CD4-positive, alpha-beta T cell treated with Interleukin-2 at 100 ng/mL for 4 hours (primary cell): ENCODE measurements around the gene ZSCAN16.

Experiments used
- DNase-seq: peaks from one replicate; pipeline ENCODE4 v3.0.0-alpha.2; 2020; ENCODE audit warnings: low spot score

ZSCAN16 gene

GRCh38 chr6:28134015-28134414, 9.6 kb downstream of the ZSCAN16 start:
- peak; percentile 32 for DNase-seq

GRCh38 chr6:28134716-28135115, 10.3 kb downstream of the ZSCAN16 start:
- DNase-seq, result no peak

GRCh38 chr6:28135393-28135792, 11.0 kb downstream of the ZSCAN16 start:
- DNase-seq, result no peak

GRCh38 chr6:28136585-28137504, 12.4 kb downstream of the ZSCAN16 start:
- DNase-seq, result peak; percentile 83

GRCh38 chr6:28137505-28137981, 13.1 kb downstream of the ZSCAN16 start:
- DNase-seq, result peak; percentile 56

DNA sequence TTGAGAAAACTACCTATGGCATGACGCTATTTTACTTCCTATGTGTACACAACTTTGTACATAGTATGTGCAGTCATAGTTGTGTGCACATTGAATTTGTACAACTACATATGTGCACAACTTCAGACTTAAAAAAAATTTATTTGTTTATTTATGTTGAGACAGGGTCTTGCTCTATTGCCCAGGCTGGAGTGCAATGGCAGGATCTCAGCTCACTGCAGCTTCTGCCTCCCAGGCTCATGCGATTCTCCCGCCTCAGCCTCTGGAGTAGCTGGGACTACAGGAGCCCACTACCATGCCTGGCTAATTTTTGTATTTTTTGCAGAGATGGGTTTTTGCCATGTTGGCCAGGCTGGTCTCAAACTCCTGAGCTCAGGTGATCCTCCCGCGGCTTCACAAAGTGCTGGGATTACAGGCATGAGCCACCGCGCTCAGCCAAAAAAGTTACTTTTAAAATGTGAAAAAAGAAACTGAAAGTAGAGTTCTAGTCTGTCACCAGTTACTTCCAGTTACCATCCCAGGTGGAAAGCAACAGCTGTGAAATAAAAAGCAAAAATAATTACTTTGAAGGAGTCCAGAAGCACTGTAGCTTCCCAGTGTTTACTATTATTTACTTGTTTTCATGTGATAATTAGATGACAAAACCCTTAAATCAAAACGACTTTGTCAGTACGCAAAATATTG, 15.6 kb downstream of the ZSCAN16 start:
- no peak for DNase-seq

DNA sequence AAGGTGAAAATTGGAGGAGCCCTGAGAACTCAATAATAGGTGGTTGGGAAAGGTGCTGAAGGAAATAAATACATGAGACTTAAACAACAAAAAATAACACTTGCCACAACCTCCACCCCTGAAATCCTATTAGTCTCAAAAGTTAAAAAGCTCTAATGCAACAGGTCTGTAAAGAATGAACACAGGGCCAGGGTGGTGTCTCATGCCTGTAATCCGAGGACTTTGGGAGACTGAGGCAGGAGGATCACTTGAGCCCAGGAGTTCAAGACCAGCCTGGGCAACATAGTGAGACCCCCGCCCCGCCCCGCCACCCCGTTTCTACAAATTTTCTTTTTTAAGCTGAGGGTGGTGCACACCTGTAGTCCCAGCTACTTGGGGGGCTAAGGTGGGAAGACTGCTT, 16.2 kb downstream of the ZSCAN16 start:
- no peak for DNase-seq

DNA sequence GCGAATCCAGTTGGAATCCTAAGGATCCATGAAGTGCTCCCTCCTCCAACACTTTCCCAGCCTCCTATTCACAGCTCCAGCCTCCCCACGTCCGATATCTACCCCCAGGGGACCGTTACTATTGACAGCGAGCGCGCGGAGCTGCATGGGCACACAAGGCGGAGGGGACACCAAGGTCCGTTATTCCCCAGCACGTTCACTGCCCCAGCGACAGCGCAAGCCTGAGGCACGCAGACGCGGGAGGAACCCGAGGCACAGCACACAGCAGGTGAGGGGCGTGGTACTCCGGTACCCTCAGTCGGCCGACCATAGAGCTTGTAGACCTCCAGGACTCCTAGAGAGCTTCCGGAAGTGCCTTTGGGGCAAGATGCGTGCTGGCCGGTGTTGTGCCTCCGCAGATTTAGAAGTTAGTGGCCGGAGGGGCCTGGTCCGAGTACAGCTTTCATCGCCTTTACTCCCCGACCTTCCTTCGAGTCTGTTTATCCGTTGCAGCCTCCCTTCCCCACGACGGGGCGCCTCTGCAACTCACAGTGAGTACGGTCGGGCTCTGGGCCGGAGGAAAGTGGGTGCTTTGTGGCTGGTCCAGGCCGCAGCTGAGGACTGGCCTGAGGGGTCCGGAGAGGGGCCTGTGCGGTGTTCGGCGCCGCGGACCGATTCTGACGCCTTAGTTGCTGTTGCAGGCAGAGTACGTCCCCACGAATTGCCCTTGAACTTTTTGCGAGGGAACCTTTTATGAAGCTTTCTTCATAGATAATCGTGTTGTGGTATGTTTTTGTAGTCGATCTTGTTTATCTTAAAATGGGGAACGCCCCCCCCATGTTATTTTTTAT, 17.3 kb downstream of the ZSCAN16 start, which contains the start of gene ZKSCAN8:
Gene ZKSCAN8, plus strand, starts transcription at position 384 of the 830 bp plus-strand sequence. CDS start 6,525 bp downstream, outside the sequence.
- peak; percentile 88 for DNase-seq

- DNase-seq, result no peak
Measured at GRCh38 chr6:28142446-28142845, 18.0 kb downstream of the ZSCAN16 start.

- DNase-seq, result no peak
Measured at GRCh38 chr6:28145231-28145630, 20.8 kb downstream of the ZSCAN16 start.

DNA sequence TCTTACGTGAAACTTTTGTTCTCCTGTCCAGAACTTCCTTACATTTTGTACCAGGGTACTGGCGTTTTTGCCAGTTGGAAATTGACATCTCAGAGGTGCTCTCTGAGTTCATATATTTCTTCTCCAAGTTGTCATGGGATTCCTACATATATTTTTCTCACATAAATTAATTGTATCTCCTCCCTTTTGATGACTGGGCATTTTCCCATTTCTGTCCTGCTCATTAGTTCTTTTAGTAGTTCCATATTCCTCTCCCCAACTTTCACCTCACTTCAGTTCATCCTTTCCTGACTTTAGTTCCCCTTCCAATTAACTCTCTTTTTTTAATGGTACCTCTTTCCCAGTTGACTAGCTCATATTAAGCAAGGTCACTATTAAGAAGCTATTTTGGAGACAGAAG, 28.1 kb downstream of the ZSCAN16 start:
- no peak for DNase-seq

GRCh38 chr6:28153546-28153945, 29.1 kb downstream of the ZSCAN16 start:
- DNase-seq, result no peak

DNA sequence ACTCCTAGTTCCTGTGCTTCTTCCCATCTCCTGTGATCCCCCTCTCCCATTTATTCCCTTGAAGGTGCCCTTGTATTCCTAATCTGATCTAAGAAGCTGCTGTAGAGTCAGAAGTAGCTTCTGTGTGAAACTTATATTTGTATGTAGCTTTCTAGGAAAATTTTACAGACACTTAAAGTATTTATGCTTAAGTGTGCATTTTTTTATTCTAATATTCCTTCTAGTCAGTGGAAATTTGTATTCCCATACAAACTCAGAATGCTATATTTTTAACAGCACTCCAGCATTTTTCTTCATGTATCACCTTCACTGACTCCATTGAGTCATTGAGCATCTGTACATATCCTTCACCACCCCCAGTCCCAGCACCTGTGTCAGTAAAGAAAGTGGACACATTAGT, 29.9 kb downstream of the ZSCAN16 start:
- no peak for DNase-seq

DNA sequence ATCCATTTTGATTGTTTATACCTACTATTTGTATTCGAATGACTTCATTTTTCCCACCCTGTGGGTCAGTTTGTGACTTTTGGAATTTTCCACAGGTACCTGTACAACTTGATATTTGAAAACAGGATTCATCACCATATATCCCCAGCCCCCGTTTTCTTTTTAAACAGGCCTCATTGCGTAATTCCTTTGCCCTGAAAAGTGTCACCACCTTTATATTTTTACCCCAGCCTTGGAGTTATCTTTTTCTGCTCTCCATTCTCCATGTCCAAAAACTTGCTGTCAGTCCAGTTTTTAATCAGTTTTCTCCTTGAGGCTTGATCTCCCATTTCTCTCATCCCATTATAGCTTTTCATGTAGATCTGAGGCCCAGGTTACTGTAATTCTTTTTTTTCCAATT, 33.9 kb downstream of the ZSCAN16 start:
- no peak for DNase-seq

DNA sequence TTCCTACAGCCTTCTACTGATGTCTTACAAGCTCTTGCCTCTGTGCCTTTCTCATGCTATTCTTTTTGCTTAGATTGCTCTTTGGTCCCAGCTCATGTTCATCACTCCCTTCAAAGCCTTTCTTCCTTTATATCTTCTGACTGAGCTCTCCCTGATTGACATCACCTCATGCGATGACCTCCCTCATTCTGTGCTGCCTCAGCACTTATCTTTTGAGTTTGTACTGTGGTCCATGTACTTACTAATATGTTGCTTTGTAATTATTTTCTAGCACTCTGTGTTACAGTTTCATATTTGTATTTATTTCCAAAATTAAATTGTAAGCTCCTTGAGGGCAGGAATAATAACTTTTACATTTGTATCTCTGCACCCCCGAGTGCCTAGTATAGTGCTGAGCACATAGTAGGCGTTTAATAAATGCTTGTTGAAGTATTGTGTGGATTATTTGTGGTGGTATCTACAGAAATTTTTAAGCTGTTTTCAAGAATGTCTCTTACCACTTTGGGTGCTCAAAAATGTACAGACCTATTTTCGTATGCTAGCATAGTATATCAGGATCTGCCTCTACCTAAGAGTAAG, 34.7 kb downstream of the ZSCAN16 start:
- DNase-seq, result no peak

GRCh38 chr6:28160233-28160632, 35.8 kb downstream of the ZSCAN16 start:
- no peak for DNase-seq

- peak; percentile 86 for DNase-seq
Measured at GRCh38 chr6:28161410-28162079, 37.1 kb downstream of the ZSCAN16 start.

GRCh38 chr6:28165563-28165962, 41.2 kb downstream of the ZSCAN16 start:
- DNase-seq, result no peak

DNA sequence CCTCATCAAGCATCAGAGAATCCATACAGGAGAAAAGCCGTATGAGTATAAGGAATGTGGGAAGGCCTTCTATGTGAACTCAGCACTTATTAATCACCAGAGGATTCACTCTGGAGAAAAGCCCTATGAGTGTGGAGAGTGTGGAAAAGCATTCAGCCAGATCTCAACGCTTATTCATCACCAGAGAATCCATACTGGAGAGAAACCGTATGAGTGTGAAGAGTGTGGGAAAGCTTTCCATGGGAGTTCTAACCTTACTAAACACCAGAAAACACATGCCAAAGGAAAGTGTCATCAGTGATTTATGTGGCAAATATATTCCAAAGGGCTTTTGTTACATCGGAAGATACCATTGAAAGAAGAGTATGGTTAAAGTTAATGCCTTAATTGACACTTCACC, 42.7 kb downstream of the ZSCAN16 start:
- DNase-seq, result no peak

DNA sequence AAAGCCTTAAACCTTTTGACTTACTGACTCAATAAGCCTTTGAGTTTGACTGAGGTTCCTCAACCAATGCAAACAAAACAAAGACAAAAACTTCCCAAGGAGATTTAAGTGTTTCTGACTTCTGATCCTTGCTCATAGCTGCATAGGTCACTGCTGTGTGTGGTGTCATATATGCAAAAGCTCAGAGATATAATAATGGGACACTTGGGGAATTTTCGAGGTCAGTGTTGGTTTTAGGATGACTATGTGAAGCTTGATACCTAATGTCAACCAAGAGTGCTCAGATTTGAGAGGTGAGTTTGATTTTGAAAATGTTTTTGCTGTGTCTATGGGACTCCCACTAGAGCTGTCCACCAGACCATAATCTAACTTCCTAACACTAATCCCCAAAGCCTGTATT, 43.5 kb downstream of the ZSCAN16 start:
- no peak for DNase-seq

- DNase-seq, result no peak
Measured at GRCh38 chr6:28171271-28171670, 46.9 kb downstream of the ZSCAN16 start.
